ENCODE data around the gene UTP15.

Gene UTP15

GRCh38 chr5:73565969-73566547 is 515 bp downstream of the UTP15 start:
- no peak for DNase-seq

GRCh38 chr5:73582285-73583145 is 17.0 kb downstream of the UTP15 start:
- no peak for DNase-seq

- DNase-seq = no peak
Measured at GRCh38 chr5:73587923-73588322, 22.4 kb downstream of the UTP15 start.

- peak; percentile 62 for DNase-seq
Measured at GRCh38 chr5:73591102-73591695, 25.7 kb downstream of the UTP15 start.

- no peak for DNase-seq
Measured at GRCh38 chr5:73591698-73592501, 26.4 kb downstream of the UTP15 start.

GRCh38 chr5:73592551-73592950 is 27.0 kb downstream of the UTP15 start:
- DNase-seq = no peak

- no peak for DNase-seq
Measured at GRCh38 chr5:73596705-73597328, 31.3 kb downstream of the UTP15 start.

GRCh38 chr5:73599380-73599779 is 33.8 kb downstream of the UTP15 start:
- no peak for DNase-seq

GRCh38 chr5:73603998-73604397 is 38.5 kb downstream of the UTP15 start:
- DNase-seq = no peak

- no peak for DNase-seq
Measured at GRCh38 chr5:73605223-73606087, 39.9 kb downstream of the UTP15 start.

GRCh38 chr5:73606206-73606753 is 40.7 kb downstream of the UTP15 start:
- no peak for DNase-seq

- DNase-seq = no peak
Measured at GRCh38 chr5:73607228-73607627, 41.7 kb downstream of the UTP15 start.

- no peak for DNase-seq
Measured at GRCh38 chr5:73612799-73613198, 47.3 kb downstream of the UTP15 start.

- no peak for DNase-seq
Measured at GRCh38 chr5:73615085-73615484, 49.5 kb downstream of the UTP15 start.

GRCh38 chr5:73615947-73616346 is 50.4 kb downstream of the UTP15 start:
- DNase-seq = no peak

GRCh38 chr5:73617510-73618279 is 52.2 kb downstream of the UTP15 start:
- no peak for DNase-seq

GRCh38 chr5:73619606-73620333 is 54.2 kb downstream of the UTP15 start:
- no peak for DNase-seq

GRCh38 chr5:73620334-73620687 is 54.8 kb downstream of the UTP15 start:
- DNase-seq = no peak

- no peak for DNase-seq
Measured at GRCh38 chr5:73623060-73623459, 57.5 kb downstream of the UTP15 start.

- no peak for DNase-seq
Measured at GRCh38 chr5:73623901-73624404, 58.4 kb downstream of the UTP15 start.
